T-helper 1 cell treated with Interleukin-12 subunit alpha and Interleukin-12 subunit beta and Interleukin-4 antibody, amounts not matched to agents 30 ng/mL and 1 ng/mL, for 36 hours (primary cell): ENCODE data around the gene ZNF613. TPM values are rescaled to one million over a fixed set of nuclear protein-coding genes. Genes with fewer than 3 reads are reported as not detected.
"Not testable (repeated sequence)": the region's sequence is repeated elsewhere in the genome, so short reads cannot be mapped to it uniquely, and the experiment has no call there.

Experiments used
- intact Hi-C: fragments of 100-400 bp; cut with micrococcal nuclease; formaldehyde crosslinking; loops from one replicate; pipeline ENCODE4 v1.15.1; 2024
- total RNA-seq: library from RNA; stranded (reverse); gene quantifications from 2 replicates; pipeline ENCODE4 v1.2.3, GENCODE V29; 2022

ZNF613 gene
- total RNA-seq, 1 donor from 2014 or later, result 5.5 TPM

GRCh38 chr19:51931921-51932320 lies 4.6 kb downstream of the ZNF613 start:
- intact Hi-C loops, result no loop called here

- intact Hi-C loops, result no loop called here
These were observed 11.7 kb downstream of the ZNF613 start for GRCh38 chr19:51938936-51939335.

DNA sequence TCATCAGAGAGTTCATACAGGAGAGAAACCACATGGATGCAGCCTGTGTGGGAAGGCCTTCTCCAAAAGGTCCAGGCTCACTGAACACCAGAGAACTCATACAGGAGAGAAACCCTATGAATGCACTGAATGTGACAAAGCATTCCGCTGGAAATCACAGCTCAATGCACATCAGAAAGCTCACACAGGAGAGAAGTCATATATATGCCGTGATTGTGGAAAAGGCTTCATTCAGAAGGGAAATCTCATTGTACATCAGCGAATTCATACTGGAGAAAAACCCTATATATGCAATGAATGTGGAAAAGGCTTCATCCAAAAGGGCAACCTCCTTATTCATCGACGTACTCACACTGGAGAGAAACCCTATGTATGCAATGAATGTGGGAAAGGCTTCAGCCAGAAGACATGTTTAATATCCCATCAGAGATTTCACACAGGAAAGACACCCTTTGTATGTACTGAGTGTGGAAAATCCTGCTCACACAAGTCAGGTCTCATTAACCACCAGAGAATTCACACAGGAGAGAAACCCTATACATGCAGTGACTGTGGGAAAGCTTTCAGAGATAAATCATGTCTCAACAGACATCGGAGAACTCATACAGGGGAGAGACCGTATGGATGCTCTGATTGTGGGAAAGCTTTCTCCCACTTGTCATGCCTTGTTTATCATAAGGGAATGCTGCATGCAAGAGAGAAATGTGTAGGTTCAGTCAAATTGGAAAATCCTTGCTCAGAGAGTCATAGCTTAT lies 17.7 kb downstream of the ZNF613 start:
- intact Hi-C loops, result no loop called here

DNA sequence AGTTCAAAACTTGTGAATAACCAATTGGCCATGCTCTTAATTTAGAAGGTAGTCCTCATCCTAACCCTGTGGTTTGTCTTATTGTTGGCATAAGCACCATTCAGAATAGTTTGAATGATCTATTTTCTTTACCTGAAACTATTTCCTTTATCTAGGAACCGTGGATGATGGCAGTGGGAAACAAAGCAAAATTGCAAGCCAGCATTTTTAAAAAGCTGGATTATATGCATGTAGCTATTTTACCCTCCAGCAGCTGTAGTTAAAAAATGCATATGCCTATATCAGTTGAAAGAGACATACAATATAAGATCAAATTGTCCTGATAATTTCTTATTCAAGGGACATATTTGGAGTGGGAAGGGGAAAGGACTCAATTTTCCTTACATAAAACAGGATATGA lies 19.3 kb downstream of the ZNF613 start:
- intact Hi-C loops, result no loop called here

GRCh38 chr19:51948975-51949374 lies 21.7 kb downstream of the ZNF613 start:
- intact Hi-C loops, result no loop called here

DNA sequence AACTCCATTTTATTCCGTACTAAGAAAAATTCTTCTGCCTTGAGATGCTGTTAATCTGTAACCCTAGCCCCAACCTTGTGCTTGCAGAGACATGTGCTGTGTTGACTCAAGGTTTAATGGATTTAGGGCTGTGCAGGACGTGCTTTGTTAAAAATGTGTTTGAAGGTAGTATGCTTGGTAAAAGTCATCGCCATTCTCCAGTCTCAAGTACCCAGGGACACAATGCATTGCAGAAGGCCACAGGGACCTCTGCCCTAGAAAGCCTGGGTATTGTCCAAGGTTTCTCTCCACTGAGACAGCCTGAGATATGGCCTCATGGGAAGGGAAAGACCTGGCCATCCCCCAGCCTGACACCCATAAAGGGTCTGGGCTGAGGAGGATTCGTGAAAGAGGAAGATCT lies 30.6 kb downstream of the ZNF613 start:
- intact Hi-C loops, result not testable (repeated sequence)

GRCh38 chr19:51959791-51960190 lies 32.5 kb downstream of the ZNF613 start:
- intact Hi-C loops, result no loop called here

- intact Hi-C loops, result not testable (repeated sequence)
These were observed 33.5 kb downstream of the ZNF613 start for GRCh38 chr19:51960621-51961233.

- intact Hi-C loops, result no loop called here
These were observed 38.3 kb downstream of the ZNF613 start for GRCh38 chr19:51965583-51965982.

DNA sequence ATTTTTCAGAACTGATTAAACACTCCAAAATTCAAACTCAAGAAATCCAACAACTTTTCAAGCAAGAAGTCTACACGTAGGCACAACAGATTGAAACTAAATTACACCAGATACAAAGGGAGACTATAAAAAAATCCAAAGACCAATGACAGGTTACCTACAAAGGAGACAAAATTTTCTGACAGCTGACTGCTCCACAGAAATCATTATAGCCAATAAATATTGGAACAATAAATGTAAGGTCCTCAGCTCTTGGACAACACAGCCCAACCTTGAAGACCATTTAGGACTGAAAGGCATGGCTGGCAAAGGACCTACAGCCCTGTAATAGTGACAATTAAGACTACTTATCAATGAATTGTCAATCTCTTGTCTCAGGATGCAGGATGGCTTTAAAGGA lies 43.4 kb downstream of the ZNF613 start:
- intact Hi-C loops, result no loop called here

DNA sequence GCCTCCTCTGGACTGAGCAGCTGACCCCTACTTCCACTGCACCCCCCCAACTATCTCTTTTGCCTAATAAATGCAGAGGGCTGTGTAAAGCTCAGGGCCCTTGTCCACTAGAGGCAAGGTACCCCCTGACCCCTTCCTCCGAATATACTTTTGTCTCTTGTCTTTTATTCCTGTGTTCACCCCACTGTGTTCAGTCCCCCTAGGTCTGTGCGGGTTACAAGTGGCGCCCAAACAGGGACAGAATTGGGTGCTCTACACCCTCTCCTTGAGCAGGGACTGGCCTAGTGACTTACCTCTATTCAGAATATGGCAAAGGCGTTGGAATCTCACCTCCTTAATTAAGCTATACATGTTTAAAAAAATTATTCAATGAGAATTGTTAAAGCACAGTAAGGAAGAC lies 44.4 kb downstream of the ZNF613 start:
- intact Hi-C loops, result no loop called here

- intact Hi-C loops, result not testable (repeated sequence)
These were observed 48.5 kb downstream of the ZNF613 start for GRCh38 chr19:51975787-51976186.

DNA sequence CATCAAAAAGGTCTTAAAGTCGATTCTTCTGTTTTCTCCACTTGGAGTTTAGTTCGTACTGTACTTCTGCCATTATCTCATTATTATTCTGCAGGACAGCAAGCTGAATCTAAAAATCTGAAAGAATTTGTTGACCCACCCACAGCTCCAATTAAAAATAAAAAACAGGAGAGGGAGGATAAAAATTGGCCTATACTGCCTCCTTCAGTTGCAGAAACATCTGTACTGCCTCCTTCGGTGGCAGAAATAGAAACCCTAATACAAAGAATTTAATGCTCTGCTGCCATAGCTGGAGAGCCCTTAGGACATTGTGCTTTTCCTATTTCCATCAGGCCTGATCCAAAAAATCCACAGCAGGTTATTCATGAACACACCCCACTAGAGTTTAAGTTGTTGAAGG lies 49.6 kb downstream of the ZNF613 start:
- intact Hi-C loops, result no loop called here

DNA sequence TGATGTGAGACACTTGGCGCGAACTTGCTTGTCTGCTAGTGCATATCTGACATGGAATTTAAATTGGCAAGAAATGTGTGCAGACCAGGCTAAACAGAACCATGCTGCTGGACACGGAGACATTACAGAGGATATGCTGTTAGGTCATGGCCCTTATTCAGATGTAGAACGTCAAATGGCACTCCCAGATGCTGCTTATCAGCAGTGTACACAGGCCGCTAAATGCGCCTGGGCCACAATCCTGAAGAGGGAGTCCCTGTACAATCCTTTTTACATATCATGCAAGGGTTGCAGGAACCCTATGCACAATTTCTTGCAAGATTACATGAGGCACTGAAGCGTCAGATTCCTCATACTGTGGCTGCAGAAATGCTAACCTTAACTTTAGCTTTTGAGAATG lies 50.1 kb downstream of the ZNF613 start:
- intact Hi-C loops, result no loop called here

GRCh38 chr19:51978882-51979281 lies 51.6 kb downstream of the ZNF613 start:
- intact Hi-C loops, result no loop called here

DNA sequence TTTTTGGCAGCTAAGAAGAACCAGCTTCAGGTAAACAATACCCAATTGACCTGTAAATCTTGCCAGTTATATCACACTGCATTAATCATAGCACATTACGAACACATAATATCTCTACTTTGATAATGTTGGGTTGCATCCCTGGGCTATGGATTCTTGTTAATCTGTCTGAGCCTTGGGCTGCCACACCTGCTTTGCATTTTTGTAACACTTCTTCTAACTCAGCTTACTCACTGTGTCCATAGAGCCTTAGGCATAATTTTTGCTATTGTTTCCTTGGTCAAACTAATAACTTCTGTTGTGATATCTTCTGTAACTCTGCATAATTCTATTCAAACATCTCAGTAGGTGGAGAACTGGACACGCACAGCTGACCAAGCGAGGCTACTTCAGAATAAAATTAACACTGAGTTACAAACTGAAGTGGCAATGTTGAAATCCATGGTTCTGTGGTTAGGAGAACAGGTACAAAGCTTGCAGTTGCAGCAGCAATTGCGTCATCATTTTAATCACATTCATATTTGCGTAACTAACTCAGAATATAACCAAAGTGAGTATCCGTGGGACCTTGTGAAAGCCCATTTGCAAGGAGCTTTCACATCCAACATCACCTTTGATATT lies 53.0 kb downstream of the ZNF613 start:
- intact Hi-C loops, result no loop called here

GRCh38 chr19:51980926-51981325 lies 53.7 kb downstream of the ZNF613 start:
- intact Hi-C loops, result not testable (repeated sequence)

DNA sequence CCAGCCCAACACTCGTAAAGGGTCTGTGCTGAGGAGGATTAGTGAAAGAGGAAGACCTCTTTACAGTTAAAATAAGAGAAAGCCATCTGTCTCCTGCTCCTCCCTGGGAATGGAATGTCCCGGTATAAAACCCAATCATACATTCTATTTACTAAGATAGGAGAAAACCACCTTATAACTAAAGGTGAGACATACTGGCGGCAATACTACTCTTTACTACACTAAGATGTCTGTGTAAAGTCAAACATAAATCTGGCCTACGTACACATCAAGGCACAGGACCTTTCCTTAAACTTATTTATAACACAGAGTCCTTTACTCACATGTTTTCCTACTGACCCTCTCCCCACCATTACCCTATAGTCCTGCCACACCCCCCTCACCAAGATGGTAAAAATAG lies 56.1 kb downstream of the ZNF613 start:
- intact Hi-C loops, result no loop called here

DNA sequence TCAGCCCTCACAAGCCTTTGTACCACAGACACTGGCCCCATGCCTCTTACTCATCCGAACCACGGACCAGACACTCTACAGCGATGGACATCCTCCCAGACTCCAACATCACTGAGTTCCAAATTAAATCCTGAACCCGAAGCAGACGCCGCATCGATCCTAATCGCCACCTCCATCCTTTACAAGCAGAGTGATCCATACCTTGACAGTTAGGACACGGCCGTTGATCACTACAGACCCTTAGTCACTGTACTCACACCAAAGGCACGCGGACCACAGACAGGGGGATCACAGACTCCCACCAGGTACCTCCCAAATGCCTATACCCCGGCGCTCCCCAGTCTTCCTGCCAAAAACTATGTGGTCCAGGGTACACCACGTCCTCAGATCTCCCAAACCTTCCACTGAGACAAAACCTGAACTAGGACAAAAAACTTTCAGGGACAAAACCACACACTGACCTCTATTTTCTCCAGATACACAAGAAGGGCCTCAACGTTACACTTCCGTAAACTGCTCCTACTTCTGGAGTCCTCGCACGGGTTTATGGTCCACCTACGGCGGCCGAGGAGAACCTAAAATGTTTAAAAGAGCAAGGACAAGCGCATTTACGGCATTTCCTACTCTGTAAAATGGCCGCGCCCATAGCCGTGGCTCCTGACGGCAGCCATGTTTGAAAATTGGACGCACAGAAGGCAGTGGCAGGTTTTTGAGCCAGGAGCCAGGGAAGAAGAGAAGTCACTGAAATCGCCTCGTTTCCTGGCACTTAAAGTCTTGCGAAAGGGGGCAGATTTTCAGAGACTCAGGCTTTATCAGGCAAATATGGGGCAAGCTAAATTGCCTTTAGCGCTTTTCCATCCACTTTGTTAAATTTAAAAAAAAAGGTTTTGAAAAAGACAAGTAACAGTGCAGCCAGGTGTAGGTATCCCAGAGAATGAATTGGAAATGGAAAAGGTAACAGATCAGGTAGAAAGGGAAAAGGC lies 59.3 kb downstream of the ZNF613 start, which contains the start of gene ZNF350:
TSS of gene ZNF350 (minus strand) at position 532 of the 983 bp plus-strand sequence. CDS start 12,480 bp downstream, outside the sequence.
- intact Hi-C loops, result loop anchor here (1.0 kb wide), 6 partner anchors 22 to 204 kb away; partner anchors contain the start of genes PPP2R1A, ZNF613, ZNF614 and ZNF615

DNA sequence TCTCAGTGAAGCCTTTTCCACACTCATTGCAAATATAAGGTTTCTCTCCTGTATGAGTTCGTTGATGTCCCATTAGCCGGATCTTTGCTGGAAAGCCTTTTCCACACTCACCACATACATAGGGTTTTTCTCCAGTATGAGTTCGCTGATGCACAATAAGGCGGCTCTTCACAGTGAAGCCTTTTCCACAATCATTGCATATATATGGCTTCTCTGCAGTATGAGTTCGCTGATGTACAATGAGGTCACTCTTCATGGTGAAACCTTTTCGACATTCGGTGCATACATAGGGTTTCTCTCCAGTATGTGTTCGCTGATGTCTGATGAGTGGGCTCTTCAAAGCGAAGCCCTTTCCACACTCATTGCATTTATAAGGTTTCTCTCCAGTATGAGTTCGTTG lies 66.2 kb downstream of the ZNF613 start:
- intact Hi-C loops, result no loop called here

GRCh38 chr19:51994048-51994644 lies 66.9 kb downstream of the ZNF613 start:
- intact Hi-C loops, result no loop called here
